ENCODE measurements around the gene LRIG1.

DNA sequence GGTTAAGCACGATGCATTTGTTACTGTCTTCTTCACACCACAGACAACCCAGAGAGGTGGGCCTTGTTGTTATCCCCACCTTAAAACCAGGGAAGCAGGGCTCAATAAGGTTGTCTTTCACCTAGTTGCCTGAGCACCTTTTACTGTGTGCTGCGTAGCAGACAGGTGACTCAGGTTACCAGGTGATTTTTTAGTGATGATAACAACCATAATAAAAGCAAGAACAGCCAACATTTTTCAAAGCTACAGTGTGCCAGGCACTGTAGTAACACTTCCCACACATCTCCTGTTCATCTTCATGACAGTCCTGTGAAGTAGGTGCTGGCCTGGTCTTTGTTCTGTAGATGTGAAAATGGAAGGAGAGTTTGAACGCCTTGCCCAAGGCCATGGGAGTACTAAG is 147.8 kb downstream of the LRIG1 start:
- TF ChIP-seq, protein P1, sequence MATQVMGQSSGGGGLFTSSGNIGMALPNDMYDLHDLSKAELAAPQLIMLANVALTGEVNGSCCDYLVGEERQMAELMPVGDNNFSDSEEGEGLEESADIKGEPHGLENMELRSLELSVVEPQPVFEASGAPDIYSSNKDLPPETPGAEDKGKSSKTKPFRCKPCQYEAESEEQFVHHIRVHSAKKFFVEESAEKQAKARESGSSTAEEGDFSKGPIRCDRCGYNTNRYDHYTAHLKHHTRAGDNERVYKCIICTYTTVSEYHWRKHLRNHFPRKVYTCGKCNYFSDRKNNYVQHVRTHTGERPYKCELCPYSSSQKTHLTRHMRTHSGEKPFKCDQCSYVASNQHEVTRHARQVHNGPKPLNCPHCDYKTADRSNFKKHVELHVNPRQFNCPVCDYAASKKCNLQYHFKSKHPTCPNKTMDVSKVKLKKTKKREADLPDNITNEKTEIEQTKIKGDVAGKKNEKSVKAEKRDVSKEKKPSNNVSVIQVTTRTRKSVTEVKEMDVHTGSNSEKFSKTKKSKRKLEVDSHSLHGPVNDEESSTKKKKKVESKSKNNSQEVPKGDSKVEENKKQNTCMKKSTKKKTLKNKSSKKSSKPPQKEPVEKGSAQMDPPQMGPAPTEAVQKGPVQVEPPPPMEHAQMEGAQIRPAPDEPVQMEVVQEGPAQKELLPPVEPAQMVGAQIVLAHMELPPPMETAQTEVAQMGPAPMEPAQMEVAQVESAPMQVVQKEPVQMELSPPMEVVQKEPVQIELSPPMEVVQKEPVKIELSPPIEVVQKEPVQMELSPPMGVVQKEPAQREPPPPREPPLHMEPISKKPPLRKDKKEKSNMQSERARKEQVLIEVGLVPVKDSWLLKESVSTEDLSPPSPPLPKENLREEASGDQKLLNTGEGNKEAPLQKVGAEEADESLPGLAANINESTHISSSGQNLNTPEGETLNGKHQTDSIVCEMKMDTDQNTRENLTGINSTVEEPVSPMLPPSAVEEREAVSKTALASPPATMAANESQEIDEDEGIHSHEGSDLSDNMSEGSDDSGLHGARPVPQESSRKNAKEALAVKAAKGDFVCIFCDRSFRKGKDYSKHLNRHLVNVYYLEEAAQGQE (IDR thresholded peaks at IDR 0.05; ENCODE audit: low read depth), result no peak
- no peak for TF ChIP-seq FOXM1 (IDR thresholded peaks at IDR 0.05; ENCODE audit: borderline replicate concordance, low read depth)
- TF ChIP-seq, protein P2, sequence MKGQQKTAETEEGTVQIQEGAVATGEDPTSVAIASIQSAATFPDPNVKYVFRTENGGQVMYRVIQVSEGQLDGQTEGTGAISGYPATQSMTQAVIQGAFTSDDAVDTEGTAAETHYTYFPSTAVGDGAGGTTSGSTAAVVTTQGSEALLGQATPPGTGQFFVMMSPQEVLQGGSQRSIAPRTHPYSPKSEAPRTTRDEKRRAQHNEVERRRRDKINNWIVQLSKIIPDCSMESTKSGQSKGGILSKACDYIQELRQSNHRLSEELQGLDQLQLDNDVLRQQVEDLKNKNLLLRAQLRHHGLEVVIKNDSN (IDR thresholded peaks at IDR 0.05), result no peak
- no peak for TF ChIP-seq EP300 (IDR thresholded peaks at IDR 0.05; ENCODE audit: borderline replicate concordance)
- TF ChIP-seq RAD21 (IDR thresholded peaks at IDR 0.05; ENCODE audit: low read depth), result no peak
- TF ChIP-seq CEBPB (IDR thresholded peaks at IDR 0.05), result no peak
- no peak for TF ChIP-seq TEAD4 (IDR thresholded peaks at IDR 0.05)
- TF ChIP-seq EGR1 (IDR thresholded peaks at IDR 0.05), result no peak

Data from Ishikawa (cell line).